Measurements from ENCODE around the gene MBD3L3.
"Not testable (repeated sequence)": the region's sequence is repeated elsewhere in the genome, so short reads cannot be mapped to it uniquely, and the experiment has no call there.

The MBD3L3 gene

GRCh38 chr19:7049021-7049420 is 9.5 kb downstream of the MBD3L3 start, which contains the start of gene MBD3L2:
TSS of gene MBD3L2 (plus strand) at chr19:7049321. CDS start at chr19:7049374, 53 bp downstream.
- H3K27ac ChIP-seq, result not testable (repeated sequence)

- H3K27ac ChIP-seq, result not testable (repeated sequence)
These were observed 16.9 kb downstream of the MBD3L3 start for GRCh38 chr19:7041563-7041962.

GRCh38 chr19:7040079-7040478 is 18.4 kb downstream of the MBD3L3 start, which contains the start of gene MBD3L4:
TSS of gene MBD3L4 (minus strand) at chr19:7040179. CDS start at chr19:7040144, 35 bp downstream.
- not testable (repeated sequence) for H3K27ac ChIP-seq

- H3K27ac ChIP-seq, result not testable (repeated sequence)
These were observed 28.2 kb downstream of the MBD3L3 start, which contains the start of gene MBD3L5 for GRCh38 chr19:7030278-7030677. TSS of gene MBD3L5 (plus strand) at chr19:7030578. CDS start at chr19:7030612, 34 bp downstream.

- not testable (repeated sequence) for H3K27ac ChIP-seq
These were observed 29.7 kb downstream of the MBD3L3 start for GRCh38 chr19:7028790-7029189.

GRCh38 chr19:7021331-7021730 is 37.1 kb downstream of the MBD3L3 start, which contains the start of gene MBD3L2B:
TSS of gene MBD3L2B (minus strand) at chr19:7021431. CDS start at chr19:7021397, 34 bp downstream.
- H3K27ac ChIP-seq, result not testable (repeated sequence)

- TF ChIP-seq CTCF (conservative IDR thresholded peaks at IDR 0.05) (no peak), ZFX (IDR thresholded peaks at IDR 0.05) (no peak)
- no peak overlapping the region for H3K27ac ChIP-seq
These were observed 39.6 kb downstream of the MBD3L3 start for GRCh38 chr19:7018828-7019227.

- no peak overlapping the region for H3K27ac ChIP-seq
- TF ChIP-seq CTCF (conservative IDR thresholded peaks at IDR 0.05) (no peak), ZFX (IDR thresholded peaks at IDR 0.05) (no peak)
These were observed 44.8 kb downstream of the MBD3L3 start for GRCh38 chr19:7013678-7014077.

- no peak overlapping the region for H3K27ac ChIP-seq
- TF ChIP-seq CTCF (conservative IDR thresholded peaks at IDR 0.05), result no peak
- TF ChIP-seq ZFX (IDR thresholded peaks at IDR 0.05), result no peak
These were observed 47.5 kb downstream of the MBD3L3 start for GRCh38 chr19:7010722-7011593.

GRCh38 chr19:7007859-7008258 is 50.6 kb downstream of the MBD3L3 start:
- TF ChIP-seq ZFX (IDR thresholded peaks at IDR 0.05) (no peak), CTCF (conservative IDR thresholded peaks at IDR 0.05) (no peak)
- H3K27ac ChIP-seq, result no peak overlapping the region
